ENCODE measurements around the gene PLCD3.

DNA sequence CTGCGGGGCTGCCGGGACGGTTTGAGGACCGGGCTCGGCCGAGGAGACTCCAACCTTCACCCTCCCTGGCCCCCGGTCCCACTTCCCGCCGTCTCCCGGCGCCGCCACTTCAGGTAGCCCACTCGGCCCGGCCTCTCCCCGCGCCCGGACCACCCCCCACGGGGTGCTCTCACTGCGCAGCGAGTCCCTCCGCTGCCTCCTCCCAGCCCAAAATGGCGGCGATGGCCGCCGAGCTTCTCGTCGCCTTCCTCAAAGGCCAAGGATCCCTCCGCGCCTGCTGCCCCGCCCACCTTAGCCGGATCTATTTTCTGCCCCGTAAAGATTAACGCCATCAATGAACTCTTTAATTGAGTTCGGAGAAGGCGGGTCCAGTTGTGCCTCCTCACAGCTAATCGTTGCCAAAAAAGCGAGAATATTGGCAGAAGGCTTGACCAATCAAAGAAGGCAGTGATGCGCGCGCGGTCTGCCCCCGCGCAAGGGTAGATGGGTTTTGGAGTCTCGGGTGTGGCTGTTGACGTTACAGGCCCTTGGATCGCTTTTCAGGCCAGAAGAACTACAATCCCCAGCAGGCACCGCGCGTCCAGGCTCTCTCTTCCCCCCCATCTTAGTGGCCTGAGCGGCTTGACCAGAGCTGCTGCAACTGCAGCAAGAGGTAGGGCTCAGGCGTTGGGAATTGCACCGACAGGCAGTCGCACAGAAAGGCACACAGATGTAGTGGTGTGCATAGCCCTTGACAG is 29.1 kb upstream of the PLCD3 start, which contains the start of gene HEXIM2:
- TF ChIP-seq, protein P1, sequence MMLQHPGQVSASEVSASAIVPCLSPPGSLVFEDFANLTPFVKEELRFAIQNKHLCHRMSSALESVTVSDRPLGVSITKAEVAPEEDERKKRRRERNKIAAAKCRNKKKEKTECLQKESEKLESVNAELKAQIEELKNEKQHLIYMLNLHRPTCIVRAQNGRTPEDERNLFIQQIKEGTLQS (IDR thresholded peaks at IDR 0.05; ENCODE audit: insufficient read depth, low read depth, low read length), result no peak
- TF ChIP-seq, protein P2, sequence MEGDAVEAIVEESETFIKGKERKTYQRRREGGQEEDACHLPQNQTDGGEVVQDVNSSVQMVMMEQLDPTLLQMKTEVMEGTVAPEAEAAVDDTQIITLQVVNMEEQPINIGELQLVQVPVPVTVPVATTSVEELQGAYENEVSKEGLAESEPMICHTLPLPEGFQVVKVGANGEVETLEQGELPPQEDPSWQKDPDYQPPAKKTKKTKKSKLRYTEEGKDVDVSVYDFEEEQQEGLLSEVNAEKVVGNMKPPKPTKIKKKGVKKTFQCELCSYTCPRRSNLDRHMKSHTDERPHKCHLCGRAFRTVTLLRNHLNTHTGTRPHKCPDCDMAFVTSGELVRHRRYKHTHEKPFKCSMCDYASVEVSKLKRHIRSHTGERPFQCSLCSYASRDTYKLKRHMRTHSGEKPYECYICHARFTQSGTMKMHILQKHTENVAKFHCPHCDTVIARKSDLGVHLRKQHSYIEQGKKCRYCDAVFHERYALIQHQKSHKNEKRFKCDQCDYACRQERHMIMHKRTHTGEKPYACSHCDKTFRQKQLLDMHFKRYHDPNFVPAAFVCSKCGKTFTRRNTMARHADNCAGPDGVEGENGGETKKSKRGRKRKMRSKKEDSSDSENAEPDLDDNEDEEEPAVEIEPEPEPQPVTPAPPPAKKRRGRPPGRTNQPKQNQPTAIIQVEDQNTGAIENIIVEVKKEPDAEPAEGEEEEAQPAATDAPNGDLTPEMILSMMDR (IDR thresholded peaks at IDR 0.05; ENCODE audit: control extremely low read depth in 1 of 3, insufficient read depth in 1 of 3, low read depth in 1 of 3, low read length in 3 of 3), result no peak
- TF ChIP-seq, protein P3, sequence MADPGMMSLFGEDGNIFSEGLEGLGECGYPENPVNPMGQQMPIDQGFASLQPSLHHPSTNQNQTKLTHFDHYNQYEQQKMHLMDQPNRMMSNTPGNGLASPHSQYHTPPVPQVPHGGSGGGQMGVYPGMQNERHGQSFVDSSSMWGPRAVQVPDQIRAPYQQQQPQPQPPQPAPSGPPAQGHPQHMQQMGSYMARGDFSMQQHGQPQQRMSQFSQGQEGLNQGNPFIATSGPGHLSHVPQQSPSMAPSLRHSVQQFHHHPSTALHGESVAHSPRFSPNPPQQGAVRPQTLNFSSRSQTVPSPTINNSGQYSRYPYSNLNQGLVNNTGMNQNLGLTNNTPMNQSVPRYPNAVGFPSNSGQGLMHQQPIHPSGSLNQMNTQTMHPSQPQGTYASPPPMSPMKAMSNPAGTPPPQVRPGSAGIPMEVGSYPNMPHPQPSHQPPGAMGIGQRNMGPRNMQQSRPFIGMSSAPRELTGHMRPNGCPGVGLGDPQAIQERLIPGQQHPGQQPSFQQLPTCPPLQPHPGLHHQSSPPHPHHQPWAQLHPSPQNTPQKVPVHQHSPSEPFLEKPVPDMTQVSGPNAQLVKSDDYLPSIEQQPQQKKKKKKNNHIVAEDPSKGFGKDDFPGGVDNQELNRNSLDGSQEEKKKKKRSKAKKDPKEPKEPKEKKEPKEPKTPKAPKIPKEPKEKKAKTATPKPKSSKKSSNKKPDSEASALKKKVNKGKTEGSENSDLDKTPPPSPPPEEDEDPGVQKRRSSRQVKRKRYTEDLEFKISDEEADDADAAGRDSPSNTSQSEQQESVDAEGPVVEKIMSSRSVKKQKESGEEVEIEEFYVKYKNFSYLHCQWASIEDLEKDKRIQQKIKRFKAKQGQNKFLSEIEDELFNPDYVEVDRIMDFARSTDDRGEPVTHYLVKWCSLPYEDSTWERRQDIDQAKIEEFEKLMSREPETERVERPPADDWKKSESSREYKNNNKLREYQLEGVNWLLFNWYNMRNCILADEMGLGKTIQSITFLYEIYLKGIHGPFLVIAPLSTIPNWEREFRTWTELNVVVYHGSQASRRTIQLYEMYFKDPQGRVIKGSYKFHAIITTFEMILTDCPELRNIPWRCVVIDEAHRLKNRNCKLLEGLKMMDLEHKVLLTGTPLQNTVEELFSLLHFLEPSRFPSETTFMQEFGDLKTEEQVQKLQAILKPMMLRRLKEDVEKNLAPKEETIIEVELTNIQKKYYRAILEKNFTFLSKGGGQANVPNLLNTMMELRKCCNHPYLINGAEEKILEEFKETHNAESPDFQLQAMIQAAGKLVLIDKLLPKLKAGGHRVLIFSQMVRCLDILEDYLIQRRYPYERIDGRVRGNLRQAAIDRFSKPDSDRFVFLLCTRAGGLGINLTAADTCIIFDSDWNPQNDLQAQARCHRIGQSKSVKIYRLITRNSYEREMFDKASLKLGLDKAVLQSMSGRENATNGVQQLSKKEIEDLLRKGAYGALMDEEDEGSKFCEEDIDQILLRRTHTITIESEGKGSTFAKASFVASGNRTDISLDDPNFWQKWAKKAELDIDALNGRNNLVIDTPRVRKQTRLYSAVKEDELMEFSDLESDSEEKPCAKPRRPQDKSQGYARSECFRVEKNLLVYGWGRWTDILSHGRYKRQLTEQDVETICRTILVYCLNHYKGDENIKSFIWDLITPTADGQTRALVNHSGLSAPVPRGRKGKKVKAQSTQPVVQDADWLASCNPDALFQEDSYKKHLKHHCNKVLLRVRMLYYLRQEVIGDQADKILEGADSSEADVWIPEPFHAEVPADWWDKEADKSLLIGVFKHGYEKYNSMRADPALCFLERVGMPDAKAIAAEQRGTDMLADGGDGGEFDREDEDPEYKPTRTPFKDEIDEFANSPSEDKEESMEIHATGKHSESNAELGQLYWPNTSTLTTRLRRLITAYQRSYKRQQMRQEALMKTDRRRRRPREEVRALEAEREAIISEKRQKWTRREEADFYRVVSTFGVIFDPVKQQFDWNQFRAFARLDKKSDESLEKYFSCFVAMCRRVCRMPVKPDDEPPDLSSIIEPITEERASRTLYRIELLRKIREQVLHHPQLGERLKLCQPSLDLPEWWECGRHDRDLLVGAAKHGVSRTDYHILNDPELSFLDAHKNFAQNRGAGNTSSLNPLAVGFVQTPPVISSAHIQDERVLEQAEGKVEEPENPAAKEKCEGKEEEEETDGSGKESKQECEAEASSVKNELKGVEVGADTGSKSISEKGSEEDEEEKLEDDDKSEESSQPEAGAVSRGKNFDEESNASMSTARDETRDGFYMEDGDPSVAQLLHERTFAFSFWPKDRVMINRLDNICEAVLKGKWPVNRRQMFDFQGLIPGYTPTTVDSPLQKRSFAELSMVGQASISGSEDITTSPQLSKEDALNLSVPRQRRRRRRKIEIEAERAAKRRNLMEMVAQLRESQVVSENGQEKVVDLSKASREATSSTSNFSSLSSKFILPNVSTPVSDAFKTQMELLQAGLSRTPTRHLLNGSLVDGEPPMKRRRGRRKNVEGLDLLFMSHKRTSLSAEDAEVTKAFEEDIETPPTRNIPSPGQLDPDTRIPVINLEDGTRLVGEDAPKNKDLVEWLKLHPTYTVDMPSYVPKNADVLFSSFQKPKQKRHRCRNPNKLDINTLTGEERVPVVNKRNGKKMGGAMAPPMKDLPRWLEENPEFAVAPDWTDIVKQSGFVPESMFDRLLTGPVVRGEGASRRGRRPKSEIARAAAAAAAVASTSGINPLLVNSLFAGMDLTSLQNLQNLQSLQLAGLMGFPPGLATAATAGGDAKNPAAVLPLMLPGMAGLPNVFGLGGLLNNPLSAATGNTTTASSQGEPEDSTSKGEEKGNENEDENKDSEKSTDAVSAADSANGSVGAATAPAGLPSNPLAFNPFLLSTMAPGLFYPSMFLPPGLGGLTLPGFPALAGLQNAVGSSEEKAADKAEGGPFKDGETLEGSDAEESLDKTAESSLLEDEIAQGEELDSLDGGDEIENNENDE (IDR thresholded peaks at IDR 0.05; ENCODE audit: insufficient replicate concordance, low read length), result no peak
- TF ChIP-seq RAD21 (IDR thresholded peaks at IDR 0.05 in 1 of 2, conservative IDR thresholded peaks at IDR 0.05 in 1 of 2; ENCODE audit: low read depth in 2 of 2, low read length in 2 of 2), result no peak
- TF ChIP-seq CBX8 (IDR thresholded peaks at IDR 0.05; ENCODE audit: borderline replicate concordance, low read depth, low read length), result no peak
